ACC112 (cell line): ENCODE data around the gene CTU2.

Source experiments
- H2AFZ ChIP-seq: fragments of 200-600 bp; sonication (generic); one replicate; pipeline ENCODE4 v1.6.0; 2017; ENCODE audit warnings: antibody characterized with exemption, low read length; ENCODE audit not compliant: unreplicated experiment
- H3K27ac ChIP-seq: fragments of 200-600 bp; sonication (generic); 2 replicates; pipeline ENCODE4 v1.5.1; 2014; ENCODE audit warnings: low read depth, mild to moderate bottlenecking, antibody characterized with exemption, low read length, moderate library complexity
- H3K27me3 ChIP-seq: fragments of 200-600 bp; sonication (generic); 2 replicates; pipeline ENCODE4 v1.6.1; 2014; ENCODE audit warnings: mild to moderate bottlenecking, antibody characterized with exemption, low read length, moderate library complexity, mixed read lengths; ENCODE audit not compliant: insufficient read depth
- H3K36me3 ChIP-seq: fragments of 200-600 bp; sonication (generic); 2 replicates; pipeline ENCODE4 v1.6.1; 2016; ENCODE audit warnings: mild to moderate bottlenecking, antibody characterized with exemption, low read length, moderate library complexity, mixed read lengths; ENCODE audit not compliant: insufficient read depth
- H3K4me1 ChIP-seq: fragments of 200-600 bp; sonication (generic); one replicate; pipeline ENCODE4 v1.6.1; 2016; ENCODE audit warnings: low read length, mixed read lengths; ENCODE audit not compliant: insufficient read depth, unreplicated experiment, control insufficient read depth
- H3K4me3 ChIP-seq: fragments of 200-600 bp; sonication (generic); 2 replicates; pipeline ENCODE4 v1.5.1; 2014; ENCODE audit warnings: mild to moderate bottlenecking, low read depth, low read length
- H3K79me2 ChIP-seq: fragments of 200-600 bp; sonication (generic); one replicate; pipeline ENCODE4 v1.6.0; 2016; ENCODE audit warnings: low read length; ENCODE audit not compliant: control insufficient read depth, unreplicated experiment, insufficient read depth

The CTU2 gene

GRCh38 chr16:88681709-88682451, 24.4 kb upstream of the CTU2 start:
- Histone ChIP-seq H3K27me3 (peaks cover 14% of the 10 kb centered on the region; the same call in 1 of the 2 replicates), H3K36me3 (no peaks in the 10 kb centered on the region), H2AFZ (no peak overlapping the region), H3K27ac (no peak overlapping the region), H3K4me3 (no peak overlapping the region), H3K4me1 (peaks cover 19% of the 10 kb centered on the region), H3K79me2 (no peaks in the 10 kb centered on the region)

GRCh38 chr16:88684569-88685155, 21.6 kb upstream of the CTU2 start:
- Histone ChIP-seq H3K36me3 (no peaks in the 10 kb centered on the region), H2AFZ (no peak overlapping the region), H3K27ac (no peak overlapping the region), H3K4me3 (no peak overlapping the region), H3K4me1 (peaks cover 19% of the 10 kb centered on the region), H3K27me3 (peaks cover 21% of the 10 kb centered on the region; the same call in 1 of the 2 replicates), H3K79me2 (no peaks in the 10 kb centered on the region)

- no peak overlapping the region for H2AFZ ChIP-seq
Measured at GRCh38 chr16:88685156-88686061, 20.9 kb upstream of the CTU2 start.

GRCh38 chr16:88686062-88686438, 20.3 kb upstream of the CTU2 start:
- no peak overlapping the region for H3K27ac ChIP-seq
- H3K36me3 ChIP-seq = no peaks in the 10 kb centered on the region
- peaks cover 19% of the 10 kb centered on the region for H3K4me1 ChIP-seq
- peak overlapping the region; percentile 70 for H3K4me3 ChIP-seq
- peak overlapping the region; percentile 37 for H2AFZ ChIP-seq
- no peaks in the 10 kb centered on the region for H3K79me2 ChIP-seq
- H3K27me3 ChIP-seq = peaks cover 21% of the 10 kb centered on the region; the same call in 1 of the 2 replicates

More at GRCh38 chr16:88685156-88686061, 20.9 kb upstream of the CTU2 start:
- Histone ChIP-seq H3K4me3 (peak overlapping the region; percentile 70), H3K79me2 (no peaks in the 10 kb centered on the region), H3K27ac (no peak overlapping the region), H3K36me3 (no peaks in the 10 kb centered on the region), H3K4me1 (peaks cover 19% of the 10 kb centered on the region), H3K27me3 (peaks cover 21% of the 10 kb centered on the region; the same call in 1 of the 2 replicates)

GRCh38 chr16:88686439-88687253, 19.7 kb upstream of the CTU2 start, which contains the start of gene SNAI3:
TSS of gene SNAI3 (minus strand) at chr16:88686507. CDS start at chr16:88686406, 101 bp downstream.
- H2AFZ ChIP-seq = peak within 1 kb of the TSS; percentile 37
- peaks cover 21% of the 10 kb centered on the region; the same call in 1 of the 2 replicates for H3K27me3 ChIP-seq
- peaks cover 18% of the 10 kb centered on the region for H3K4me1 ChIP-seq
- no peaks in the 10 kb centered on the region for H3K36me3 ChIP-seq
- no peak within 1 kb of the TSS for H3K27ac ChIP-seq
- H3K4me3 ChIP-seq = peak within 1 kb of the TSS; percentile 70
- no peaks in the 10 kb centered on the region for H3K79me2 ChIP-seq

GRCh38 chr16:88687254-88687576, 19.1 kb upstream of the CTU2 start:
- Histone ChIP-seq H3K4me1 (peaks cover 15% of the 10 kb centered on the region), H3K27ac (no peak overlapping the region), H3K79me2 (no peaks in the 10 kb centered on the region), H3K36me3 (no peaks in the 10 kb centered on the region), H2AFZ (no peak overlapping the region), H3K4me3 (no peak overlapping the region), H3K27me3 (peaks cover 21% of the 10 kb centered on the region; the same call in 1 of the 2 replicates)

- no peaks in the 10 kb centered on the region for H3K79me2 ChIP-seq
- H3K27ac ChIP-seq = no peak overlapping the region
- H3K27me3 ChIP-seq = peaks cover 21% of the 10 kb centered on the region; the same call in 1 of the 2 replicates
- H3K4me3 ChIP-seq = no peak overlapping the region
- no peaks in the 10 kb centered on the region for H3K36me3 ChIP-seq
- H2AFZ ChIP-seq = no peak overlapping the region
- peaks cover 15% of the 10 kb centered on the region for H3K4me1 ChIP-seq
Measured at GRCh38 chr16:88687676-88688012, 18.7 kb upstream of the CTU2 start.

- H3K27ac ChIP-seq = no peak overlapping the region
- H3K36me3 ChIP-seq = no peaks in the 10 kb centered on the region
- peaks cover 15% of the 10 kb centered on the region for H3K4me1 ChIP-seq
- peaks cover 21% of the 10 kb centered on the region; the same call in 1 of the 2 replicates for H3K27me3 ChIP-seq
- H3K79me2 ChIP-seq = no peaks in the 10 kb centered on the region
- H3K4me3 ChIP-seq = no peak overlapping the region
- no peak overlapping the region for H2AFZ ChIP-seq
Measured at GRCh38 chr16:88688013-88688778, 18.1 kb upstream of the CTU2 start.

- no peak overlapping the region for H2AFZ ChIP-seq
- H3K27ac ChIP-seq = no peak overlapping the region
- no peaks in the 10 kb centered on the region for H3K36me3 ChIP-seq
- peaks cover 17% of the 10 kb centered on the region; the same call in 1 of the 2 replicates for H3K27me3 ChIP-seq
- no peak overlapping the region for H3K4me3 ChIP-seq
- no peaks in the 10 kb centered on the region for H3K79me2 ChIP-seq
- H3K4me1 ChIP-seq = peaks cover 6% of the 10 kb centered on the region
Measured at GRCh38 chr16:88690341-88691128, 15.8 kb upstream of the CTU2 start.
